B cell (primary cell): ENCODE measurements around the gene KIDINS220. TPM values are rescaled to one million over a fixed set of nuclear protein-coding genes. Genes with fewer than 3 reads are reported as not detected.

Experiments
- ATAC-seq: fragments of 200-7000 bp; cut with Tn5 transposase; one replicate; pipeline ENCODE4 v1.10.0; 2021; ENCODE audit warnings: low read depth, mild to moderate bottlenecking, moderate number of reproducible peaks, moderate library complexity
- CTCF ChIA-PET: fragments of 350-600 bp; sonication (Branson Sonifier 250); formaldehyde crosslinking; loops from one replicate; lab custom pipeline; 2021; ENCODE audit warnings: antibody characterized with exemption, inconsistent platforms; lab: Charles Lee
- POLR2A ChIA-PET: fragments of 350-600 bp; sonication (Branson Sonifier 250); formaldehyde crosslinking; loops from one replicate; lab custom pipeline; 2021; ENCODE audit warnings: antibody characterized with exemption; lab: Charles Lee
- DNase-seq: peaks from one replicate; pipeline ENCODE4 v3.0.0; 2013
- H2AFZ ChIP-seq: 2 replicates; pipeline ENCODE4 v1.6.1; 2012; ENCODE audit warnings: mild to moderate bottlenecking, low read depth, low read length; ENCODE audit not compliant: insufficient read depth, poor library complexity, severe bottlenecking
- H3K27ac ChIP-seq, 2 donors: 1 replicate in 1 of 2; 2 replicates in 1 of 2; pipeline ENCODE4 v1.5.1; 2012 to 2013; ENCODE audit warnings: low read length in 2 of 2, mild to moderate bottlenecking in 2 of 2, moderate library complexity in 1 of 2
- H3K27me3 ChIP-seq, 4 experiments: fragments of 200-600 bp in 1 of 4; sonication (generic) in 1 of 4; replicated peaks in 1 of 4; 1 replicate in 2 of 4; 2 replicates in 2 of 4; pipeline versions ENCODE4 v1.6.1 to v1.7.0; 2013 to 2016; ENCODE audit warnings: low read length in 3 of 4, mild to moderate bottlenecking in 2 of 4, mixed read lengths in 1 of 4, moderate library complexity in 1 of 4; ENCODE audit not compliant: insufficient read depth in 4 of 4, control insufficient read depth in 3 of 4; ENCODE audit errors: control extremely low read depth in 1 of 4
- H3K36me3 ChIP-seq, 2 experiments: replicated peaks in 1 of 2; 1 replicate in 1 of 2; 2 replicates in 1 of 2; pipeline versions ENCODE4 v1.6.1 to v1.7.1; 2013; ENCODE audit warnings: low read length in 1 of 2; ENCODE audit not compliant: insufficient read depth in 2 of 2, control insufficient read depth in 1 of 2; ENCODE audit errors: control extremely low read depth in 1 of 2, extremely low read depth in 1 of 2
- H3K4me1 ChIP-seq, 2 donors: fragments of 200-600 bp in 1 of 2; sonication (generic) in 1 of 2; 1 replicate in 1 of 2; 2 replicates in 1 of 2; pipeline versions ENCODE4 v1.5.1 to v1.6.1; 2013 to 2017; ENCODE audit warnings: low read length in 2 of 2; ENCODE audit not compliant: control insufficient read depth in 2 of 2, insufficient read depth in 2 of 2
- H3K4me2 ChIP-seq: replicated peaks from 2 replicates; pipeline ENCODE3; 2012; ENCODE audit warnings: mild to moderate bottlenecking, low read depth, low read length; ENCODE audit not compliant: poor library complexity, severe bottlenecking
- H3K4me3 ChIP-seq, 5 experiments: fragments of 200-600 bp in 1 of 5; sonication (generic) in 1 of 5; 1 replicate in 3 of 5; 2 replicates in 2 of 5; pipeline versions ENCODE4 v1.5.1 to v1.7.0; 2011 to 2016; ENCODE audit warnings: low read length in 4 of 5, mild to moderate bottlenecking in 4 of 5, low read depth in 2 of 5, control low read depth in 1 of 5, moderate library complexity in 1 of 5; ENCODE audit not compliant: insufficient read depth in 1 of 5; ENCODE audit errors: control extremely low read depth in 1 of 5, extremely low read depth in 1 of 5
- H3K79me2 ChIP-seq: fragments of 200-600 bp; sonication (generic); one replicate; pipeline ENCODE4 v1.6.0; 2016; ENCODE audit warnings: low read length; ENCODE audit not compliant: control insufficient read depth, insufficient read depth
- H3K9ac ChIP-seq: fragments of 200-600 bp; sonication (generic); 2 replicates; pipeline ENCODE4 v1.6.1; 2017; ENCODE audit warnings: mild to moderate bottlenecking, low read length, moderate library complexity
- H3K9me3 ChIP-seq, 3 donors: one replicate each; pipeline versions ENCODE4 v1.6.1 to v1.7.1; 2013; ENCODE audit warnings: low read length in 2 of 3; ENCODE audit not compliant: control insufficient read depth in 2 of 3, insufficient read depth in 1 of 3; ENCODE audit errors: control extremely low read depth in 1 of 3
- H4K20me1 ChIP-seq: 2 replicates; pipeline ENCODE4 v1.6.0; 2012; ENCODE audit warnings: mild to moderate bottlenecking, low read length; ENCODE audit not compliant: insufficient read depth, control insufficient read depth, poor library complexity, severe bottlenecking
- H3K27ac Mint-ChIP-seq: one replicate; pipeline ENCODE4 v1.8.0; 2021; ENCODE audit warnings: mixed read lengths
- H3K27me3 Mint-ChIP-seq: one replicate; pipeline ENCODE4 v1.8.0; 2021; ENCODE audit warnings: mixed read lengths
- H3K4me1 Mint-ChIP-seq: one replicate; pipeline ENCODE4 v1.8.0; 2021; ENCODE audit warnings: mixed read lengths
- H3K4me3 Mint-ChIP-seq: one replicate; pipeline ENCODE4 v1.8.0; 2021; ENCODE audit warnings: mixed read lengths
- H3K9me3 Mint-ChIP-seq: one replicate; pipeline ENCODE4 v1.8.0; 2022; ENCODE audit warnings: mixed read lengths; ENCODE audit not compliant: insufficient read depth
- EZH2 ChIP-seq: IDR thresholded peaks from 2 replicates; pipeline ENCODE4 v1.6.1; 2012; ENCODE audit warnings: borderline replicate concordance, low read depth, mild to moderate bottlenecking, moderate library complexity, low read length; ENCODE audit not compliant: insufficient read depth, poor library complexity, severe bottlenecking
- WGBS: methylation state at CpG from one replicate; pipeline ENCODE4 v1.1.5; 2013; ENCODE audit warnings: missing lambda C conversion rate; ENCODE audit not compliant: insufficient coverage; 5-methylcytosine and 5-hydroxymethylcytosine counted together
- intact Hi-C: fragments of 100-400 bp; cut with micrococcal nuclease; formaldehyde crosslinking; loops from one replicate; pipeline ENCODE4 v1.10.0; 2022
- polyA plus RNA-seq: library from polyadenylated mRNA; depleted of rRNA; stranded (reverse); fragments of >200 nt; gene quantifications from 2 replicates; pipeline ENCODE4 v1.2.3, GENCODE V29; 2012
- total RNA-seq, 2 donors: library from RNA; stranded (reverse); fragments of 120-200 nt in 1 of 2; gene quantifications; 1 replicate in 1 of 2; 2 replicates in 1 of 2; pipeline versions ENCODE4 v1.2.3 to v1.2.4, GENCODE V29; 2013 to 2022
- TF ChIP-seq, protein P1 (sequence below): fragments of 200-600 bp; IDR thresholded peaks from one replicate; pipeline ENCODE4 v1.8.0; 2022; ENCODE audit warnings: antibody characterized with exemption, mild to moderate bottlenecking

Gene KIDINS220
- total and polyA plus RNA-seq, 2 donors (not counting 1 experiment from before 2014, with no cell fraction given), result 12.5 to 36.6 TPM

DNA sequence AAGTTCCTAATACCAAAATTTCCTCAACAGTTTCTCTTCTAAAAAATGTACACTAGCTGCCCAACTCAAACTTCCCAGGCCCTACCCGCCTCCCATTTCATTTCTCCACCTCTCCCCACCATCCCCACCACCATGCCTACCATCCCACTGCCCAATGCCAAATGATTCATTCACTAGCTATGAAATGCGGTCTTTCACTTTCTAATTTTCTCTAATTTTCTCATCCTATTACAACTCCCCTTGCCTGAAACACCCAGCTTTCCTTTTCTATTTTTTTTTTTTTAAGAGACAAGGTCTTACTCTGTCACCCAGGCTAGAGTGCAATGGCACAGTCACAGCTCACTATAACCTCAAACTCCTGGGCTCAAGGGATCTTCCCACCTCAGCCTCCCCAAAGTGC lies 38.4 kb downstream of the KIDINS220 start:
- Histone ChIP-seq H3K4me3 (no peak overlapping the region), H2AFZ (no peak overlapping the region), H3K9ac (no peak overlapping the region), H3K9me3 (no peaks in the 10 kb centered on the region), H3K36me3 (peaks cover 4 to 70% of the 10 kb centered on the region in 2 experiments), H4K20me1 (no peaks in the 10 kb centered on the region), H3K4me1 (no peaks in the 10 kb centered on the region), H3K27ac (no peak overlapping the region), H3K27me3 (no peaks in the 10 kb centered on the region), H3K4me2 (no peak overlapping the region), H3K79me2 (no peaks in the 10 kb centered on the region)
- no peaks in the 10 kb centered on the region for H3K4me1 Mint-ChIP-seq
- CTCF ChIA-PET, result no interaction called here
- POLR2A ChIA-PET, result no interaction called here
- no peaks in the 10 kb centered on the region for H3K27me3 Mint-ChIP-seq
- no peaks in the 10 kb centered on the region for H3K9me3 Mint-ChIP-seq
- WGBS, result 91% methylated on average over 2 of the region's 2 CpGs
- H3K27ac Mint-ChIP-seq, result no peak overlapping the region
- DNase-seq (no peak), ATAC-seq (no peak)
- TF ChIP-seq, protein P1, sequence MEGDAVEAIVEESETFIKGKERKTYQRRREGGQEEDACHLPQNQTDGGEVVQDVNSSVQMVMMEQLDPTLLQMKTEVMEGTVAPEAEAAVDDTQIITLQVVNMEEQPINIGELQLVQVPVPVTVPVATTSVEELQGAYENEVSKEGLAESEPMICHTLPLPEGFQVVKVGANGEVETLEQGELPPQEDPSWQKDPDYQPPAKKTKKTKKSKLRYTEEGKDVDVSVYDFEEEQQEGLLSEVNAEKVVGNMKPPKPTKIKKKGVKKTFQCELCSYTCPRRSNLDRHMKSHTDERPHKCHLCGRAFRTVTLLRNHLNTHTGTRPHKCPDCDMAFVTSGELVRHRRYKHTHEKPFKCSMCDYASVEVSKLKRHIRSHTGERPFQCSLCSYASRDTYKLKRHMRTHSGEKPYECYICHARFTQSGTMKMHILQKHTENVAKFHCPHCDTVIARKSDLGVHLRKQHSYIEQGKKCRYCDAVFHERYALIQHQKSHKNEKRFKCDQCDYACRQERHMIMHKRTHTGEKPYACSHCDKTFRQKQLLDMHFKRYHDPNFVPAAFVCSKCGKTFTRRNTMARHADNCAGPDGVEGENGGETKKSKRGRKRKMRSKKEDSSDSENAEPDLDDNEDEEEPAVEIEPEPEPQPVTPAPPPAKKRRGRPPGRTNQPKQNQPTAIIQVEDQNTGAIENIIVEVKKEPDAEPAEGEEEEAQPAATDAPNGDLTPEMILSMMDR, result no peak
- intact Hi-C loops, result no loop called here
- no peak overlapping the region for H3K4me3 Mint-ChIP-seq

- TF ChIP-seq EZH2, result no peak
- TF ChIP-seq, protein P1, result no peak
- H3K27ac Mint-ChIP-seq, result no peak overlapping the region
- H3K79me2 ChIP-seq, result no peaks in the 10 kb centered on the region
- no peak overlapping the region for H3K4me3 ChIP-seq
- POLR2A ChIA-PET, result no interaction called here
- WGBS, result 100% methylated on average over 1 of the region's 2 CpGs
- H3K4me1 ChIP-seq, result no peaks in the 10 kb centered on the region
- peaks cover 4 to 70% of the 10 kb centered on the region in 2 experiments for H3K36me3 ChIP-seq
- no peaks in the 10 kb centered on the region for H3K9me3 Mint-ChIP-seq
- ATAC-seq (no peak), DNase-seq (no peak)
- H3K9me3 ChIP-seq, result no peaks in the 10 kb centered on the region
- H3K9ac ChIP-seq, result no peak overlapping the region
- H4K20me1 ChIP-seq, result no peaks in the 10 kb centered on the region
- no peaks in the 10 kb centered on the region for H3K4me1 Mint-ChIP-seq
- no peaks in the 10 kb centered on the region for H3K27me3 Mint-ChIP-seq
- no peak overlapping the region for H2AFZ ChIP-seq
- CTCF ChIA-PET, result no interaction called here
- H3K27ac ChIP-seq, result no peak overlapping the region
- H3K27me3 ChIP-seq, result no peaks in the 10 kb centered on the region
- no peak overlapping the region for H3K4me2 ChIP-seq
- no peak overlapping the region for H3K4me3 Mint-ChIP-seq
- intact Hi-C loops, result no loop called here
Observed at GRCh38 chr2:8798393-8798792, 39.0 kb downstream of the KIDINS220 start.
